ENCODE measurements around the gene FILIP1. TPM values are rescaled to one million over a fixed set of nuclear protein-coding genes. Genes with fewer than 3 reads are reported as not detected.

FILIP1 gene
- total RNA-seq, 4 donors from 2014 or later = 36.0 to 57.6 (median 48.0) TPM

DNA sequence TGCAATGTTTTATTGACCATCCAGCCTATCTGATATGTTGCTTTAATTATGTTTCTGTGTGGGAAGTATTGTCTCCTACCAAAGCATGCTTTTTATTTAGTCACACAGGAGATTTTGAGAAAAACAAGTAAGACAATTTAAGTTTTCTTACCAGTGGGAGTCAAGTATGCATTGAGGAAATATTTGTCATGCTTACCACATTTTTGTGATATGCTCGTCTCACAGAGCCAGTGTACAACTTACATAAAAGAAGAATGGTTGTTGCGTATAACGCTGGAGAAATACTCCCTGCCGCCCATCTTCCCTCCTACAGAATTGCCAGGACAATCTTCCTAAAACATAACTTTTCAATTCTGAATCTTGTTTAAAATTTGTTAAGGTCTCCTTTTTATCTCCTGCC lies 37.1 kb upstream of the FILIP1 start:
- WGBS, 2 donors (ENCODE audit: low coverage in 1 of 2) = 81 to 88% methylated on average over 4 of the region's 4 CpGs
- Histone ChIP-seq H3K4me3 (no peak overlapping the region), H3K36me3 (no peaks in the 10 kb centered on the region), H3K27ac (no peak overlapping the region), H3K9me3 (no peaks in the 10 kb centered on the region), H3K4me1 (peaks cover 0 to 9% (median 0%) of the 10 kb centered on the region in 3 donors), H3K27me3 (no peaks in the 10 kb centered on the region)
- ATAC-seq = no peak
- TF ChIP-seq POLR2A (IDR thresholded peaks at IDR 0.05) (no peak), EP300 (IDR thresholded peaks at IDR 0.05) (no peak), POLR2AphosphoS5 (IDR thresholded peaks at IDR 0.05) (no peak)
- TF ChIP-seq, protein P1, sequence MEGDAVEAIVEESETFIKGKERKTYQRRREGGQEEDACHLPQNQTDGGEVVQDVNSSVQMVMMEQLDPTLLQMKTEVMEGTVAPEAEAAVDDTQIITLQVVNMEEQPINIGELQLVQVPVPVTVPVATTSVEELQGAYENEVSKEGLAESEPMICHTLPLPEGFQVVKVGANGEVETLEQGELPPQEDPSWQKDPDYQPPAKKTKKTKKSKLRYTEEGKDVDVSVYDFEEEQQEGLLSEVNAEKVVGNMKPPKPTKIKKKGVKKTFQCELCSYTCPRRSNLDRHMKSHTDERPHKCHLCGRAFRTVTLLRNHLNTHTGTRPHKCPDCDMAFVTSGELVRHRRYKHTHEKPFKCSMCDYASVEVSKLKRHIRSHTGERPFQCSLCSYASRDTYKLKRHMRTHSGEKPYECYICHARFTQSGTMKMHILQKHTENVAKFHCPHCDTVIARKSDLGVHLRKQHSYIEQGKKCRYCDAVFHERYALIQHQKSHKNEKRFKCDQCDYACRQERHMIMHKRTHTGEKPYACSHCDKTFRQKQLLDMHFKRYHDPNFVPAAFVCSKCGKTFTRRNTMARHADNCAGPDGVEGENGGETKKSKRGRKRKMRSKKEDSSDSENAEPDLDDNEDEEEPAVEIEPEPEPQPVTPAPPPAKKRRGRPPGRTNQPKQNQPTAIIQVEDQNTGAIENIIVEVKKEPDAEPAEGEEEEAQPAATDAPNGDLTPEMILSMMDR (IDR thresholded peaks at IDR 0.05) = no peak

DNA sequence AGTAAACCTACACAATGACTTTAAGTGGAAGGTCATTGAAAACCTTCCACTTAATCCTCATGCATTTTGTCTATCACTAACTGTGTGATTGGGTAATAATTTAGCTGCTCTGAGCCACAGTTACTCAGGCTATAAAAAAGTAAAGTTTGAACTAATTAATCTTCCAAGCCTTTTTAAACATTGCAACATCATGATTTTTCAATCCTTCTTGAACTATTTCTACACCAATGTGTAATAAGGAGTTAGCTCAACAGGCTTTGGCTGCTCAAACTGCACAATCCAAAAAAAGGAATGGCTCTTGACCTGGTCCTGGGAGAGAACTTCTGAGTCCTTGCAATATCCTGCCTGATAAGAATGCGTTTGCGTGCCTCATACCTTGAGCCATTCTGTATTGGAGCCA lies 34.8 kb upstream of the FILIP1 start:
- ATAC-seq = peak; percentile 89
- WGBS, 2 donors (ENCODE audit: low coverage in 1 of 2) = 53 to 86% methylated on average over 1 to 2 of the region's 2 CpGs
- peak overlapping the region in 1 of 4 donors; percentile 22 for H3K27ac ChIP-seq
- no peaks in the 10 kb centered on the region for H3K27me3 ChIP-seq
- H3K4me3 ChIP-seq = no peak overlapping the region
- peaks cover 0 to 22% (median 0%) of the 10 kb centered on the region in 3 donors for H3K4me1 ChIP-seq
- TF ChIP-seq POLR2A (IDR thresholded peaks at IDR 0.05) (no peak), POLR2AphosphoS5 (IDR thresholded peaks at IDR 0.05) (peak; percentile 62), EP300 (IDR thresholded peaks at IDR 0.05) (no peak)
- TF ChIP-seq, protein P1 (IDR thresholded peaks at IDR 0.05) = peak in 1 of 4 experiments; percentile 22
- no peaks in the 10 kb centered on the region for H3K36me3 ChIP-seq
- H3K9me3 ChIP-seq = no peaks in the 10 kb centered on the region

DNA sequence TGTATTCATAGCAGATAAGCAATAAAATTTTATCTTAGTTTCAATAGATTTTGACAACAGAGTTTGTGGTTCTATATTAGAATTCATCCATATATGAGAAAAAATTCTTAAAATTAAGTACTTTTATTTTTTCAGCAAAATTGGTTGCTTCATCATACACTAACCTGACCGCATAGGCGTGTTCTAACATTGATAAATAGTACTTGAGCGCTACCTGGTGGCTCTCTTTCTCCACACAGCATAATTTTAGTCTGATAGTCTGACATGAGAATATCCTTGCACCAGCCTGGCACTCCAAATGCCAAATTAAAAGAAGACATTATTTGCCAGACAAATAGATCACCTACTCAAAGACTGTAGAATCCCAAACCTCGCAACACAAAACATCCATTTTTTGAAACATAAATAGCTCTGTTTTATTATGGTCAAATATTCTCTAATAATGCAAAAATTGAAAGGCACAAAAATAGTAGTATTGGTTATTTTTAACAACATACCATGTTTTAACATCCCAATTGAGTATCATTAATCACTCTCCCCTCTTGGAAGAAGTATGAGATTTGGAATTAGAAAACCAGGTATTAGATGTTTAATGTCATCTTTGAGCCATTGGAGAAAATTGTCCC lies 33.0 kb upstream of the FILIP1 start:
- H3K9me3 ChIP-seq = no peaks in the 10 kb centered on the region
- H3K4me3 ChIP-seq = no peak overlapping the region
- peak; percentile 54 for ATAC-seq
- WGBS, 2 donors (ENCODE audit: low coverage in 1 of 2) = 6% methylated on average over 4 of the region's 4 CpGs
- TF ChIP-seq, protein P1 (IDR thresholded peaks at IDR 0.05) = peak; percentile 50 to 85 (median 76)
- no peak for TF ChIP-seq POLR2AphosphoS5 (IDR thresholded peaks at IDR 0.05)
- H3K27me3 ChIP-seq = no peaks in the 10 kb centered on the region
- no peak overlapping the region for H3K27ac ChIP-seq
- peaks cover 0 to 22% (median 0%) of the 10 kb centered on the region in 3 donors for H3K4me1 ChIP-seq
- no peaks in the 10 kb centered on the region for H3K36me3 ChIP-seq

DNA sequence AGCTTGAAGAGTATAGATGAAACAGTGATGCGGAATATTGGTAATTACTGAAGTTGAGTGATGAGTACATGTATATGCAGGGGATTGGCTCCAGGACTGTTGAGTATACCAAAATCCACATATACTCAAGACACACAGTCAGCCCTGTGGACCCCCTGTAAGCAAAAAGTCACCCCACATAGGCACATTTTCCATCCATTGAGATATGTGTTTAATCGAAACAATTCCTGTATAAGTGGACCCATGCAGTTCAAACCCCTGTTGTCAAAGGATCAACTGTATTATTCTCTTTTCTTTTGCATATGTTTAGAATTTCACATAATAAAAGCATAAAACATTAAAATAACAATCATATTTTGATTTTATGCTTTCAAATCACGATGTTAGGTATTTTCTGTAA lies 32.1 kb upstream of the FILIP1 start:
- Histone ChIP-seq H3K9me3 (no peaks in the 10 kb centered on the region), H3K36me3 (no peaks in the 10 kb centered on the region), H3K4me1 (peaks cover 0 to 22% (median 0%) of the 10 kb centered on the region in 3 donors), H3K27ac (no peak overlapping the region), H3K4me3 (no peak overlapping the region), H3K27me3 (no peaks in the 10 kb centered on the region)
- WGBS, 2 donors (ENCODE audit: low coverage in 1 of 2) = 91 to 100% methylated on average over 2 to 3 of the region's 3 CpGs
- TF ChIP-seq POLR2AphosphoS5 (IDR thresholded peaks at IDR 0.05) = no peak
- no peak for TF ChIP-seq EP300 (IDR thresholded peaks at IDR 0.05)
- no peak for TF ChIP-seq POLR2A (IDR thresholded peaks at IDR 0.05)
- TF ChIP-seq, protein P1 (IDR thresholded peaks at IDR 0.05) = no peak
- ATAC-seq = no peak

DNA sequence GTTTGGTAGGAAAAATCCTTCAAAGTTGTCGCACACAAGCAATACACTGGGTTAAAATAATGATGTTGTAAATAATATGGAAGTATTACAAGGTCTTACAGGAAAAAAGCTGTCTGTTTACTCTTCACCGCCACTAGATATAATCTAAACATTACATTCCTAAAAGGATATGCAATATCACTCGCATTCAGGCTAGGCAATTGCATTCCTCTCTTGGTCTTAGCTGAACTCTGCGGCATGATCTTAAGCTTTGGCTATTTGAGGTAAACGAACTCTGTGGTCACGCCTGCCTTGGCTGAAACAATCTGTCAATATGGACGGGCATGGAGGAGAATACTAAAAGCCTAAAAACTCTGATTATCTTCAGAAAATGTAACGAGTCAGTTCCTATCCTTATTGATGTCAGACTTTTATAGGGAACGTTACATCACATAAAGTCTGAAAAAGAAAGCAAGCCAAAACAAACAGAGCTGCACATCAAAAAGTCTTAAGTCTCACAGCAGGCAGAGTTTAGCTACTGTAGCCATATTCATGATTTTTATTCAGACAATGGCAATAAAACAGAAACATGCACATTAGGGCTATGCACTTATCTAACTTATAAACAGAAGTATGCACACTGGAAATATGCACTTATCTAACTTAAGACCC lies 30.8 kb upstream of the FILIP1 start:
- Histone ChIP-seq H3K27ac (peak overlapping the region in 1 of 4 donors; percentile 12), H3K27me3 (no peaks in the 10 kb centered on the region), H3K36me3 (no peaks in the 10 kb centered on the region), H3K4me1 (peaks cover 0 to 22% (median 0%) of the 10 kb centered on the region in 3 donors), H3K4me3 (peak overlapping the region; percentile 8 to 24), H3K9me3 (no peaks in the 10 kb centered on the region)
- 2 to 7% methylated on average over 6 to 8 of the region's 9 CpGs for WGBS, 2 donors (ENCODE audit: low coverage in 1 of 2)
- ATAC-seq = no peak
- TF ChIP-seq, protein P1 (IDR thresholded peaks at IDR 0.05) = no peak
